Neural progenitor cell (in vitro differentiated cells): ENCODE results near the gene ACAP2. TPM values are rescaled to one million over a fixed set of nuclear protein-coding genes. Genes with fewer than 3 reads are reported as not detected.
A peak's percentile ranks its signal among the peaks of the same experiment; 100 is the strongest.
"Not testable (repeated sequence)": the region's sequence is repeated elsewhere in the genome, so short reads cannot be mapped to it uniquely, and the experiment has no call there.

Experiments used
- DNase-seq: peaks from one replicate; pipeline ENCODE4 v3.0.0-alpha.2; 2016; ENCODE audit warnings: low spot score
- H2AFZ ChIP-seq: fragments of 200-600 bp; sonication (generic); replicated peaks from 2 replicates; pipeline ENCODE4 v1.6.1; 2016; ENCODE audit warnings: antibody characterized with exemption
- H3F3A ChIP-seq: fragments of 200-600 bp; sonication (generic); 2 replicates; pipeline ENCODE4 v1.6.1; 2016; ENCODE audit warnings: antibody characterized with exemption, low read depth
- H3K27ac ChIP-seq: fragments of 200-600 bp; sonication (generic); 2 replicates; pipeline ENCODE4 v1.5.1; 2016; ENCODE audit warnings: mild to moderate bottlenecking
- H3K27me3 ChIP-seq: fragments of 200-600 bp; sonication (generic); 2 replicates; pipeline ENCODE4 v1.6.1; 2016; ENCODE audit warnings: mild to moderate bottlenecking, moderate library complexity
- H3K36me3 ChIP-seq: fragments of 200-600 bp; sonication (generic); 2 replicates; pipeline ENCODE4 v1.5.1; 2016
- H3K4me1 ChIP-seq: fragments of 200-600 bp; sonication (generic); 2 replicates; pipeline ENCODE4 v1.6.1; 2016; ENCODE audit warnings: mixed run types
- H3K4me2 ChIP-seq: fragments of 200-600 bp; sonication (generic); 2 replicates; pipeline ENCODE4 v1.6.1; 2016
- H3K4me3 ChIP-seq: fragments of 200-600 bp; sonication (generic); 2 replicates; pipeline ENCODE4 v1.5.1; 2016
- H3K79me2 ChIP-seq: fragments of 200-600 bp; sonication (generic); 2 replicates; pipeline ENCODE4 v1.6.1; 2016; ENCODE audit warnings: low read depth
- H3K9ac ChIP-seq: fragments of 200-600 bp; sonication (generic); 2 replicates; pipeline ENCODE4 v1.6.1; 2016
- H3K9me3 ChIP-seq: fragments of 200-600 bp; sonication (generic); 2 replicates; pipeline ENCODE4 v1.5.1; 2016; ENCODE audit warnings: low read depth
- H4K20me1 ChIP-seq: fragments of 200-600 bp; sonication (generic); 2 replicates; pipeline ENCODE4 v1.6.1; 2016; ENCODE audit warnings: low read depth
- H3K27ac Mint-ChIP-seq: 3 replicates; pipeline ENCODE4 v1.8.0; 2021; ENCODE audit warnings: mixed read lengths
- H3K27me3 Mint-ChIP-seq: 2 replicates; pipeline ENCODE4 v1.8.0; 2022; ENCODE audit warnings: low read depth, mild to moderate bottlenecking, inconsistent platforms, moderate library complexity, mixed read lengths; ENCODE audit not compliant: insufficient read depth
- H3K36me3 Mint-ChIP-seq: 3 replicates; pipeline ENCODE4 v1.8.0; 2021; ENCODE audit warnings: mixed read lengths
- H3K4me1 Mint-ChIP-seq: 3 replicates; pipeline ENCODE4 v1.8.0; 2021; ENCODE audit warnings: mixed read lengths
- H3K4me3 Mint-ChIP-seq: 3 replicates; pipeline ENCODE4 v1.8.0; 2021; ENCODE audit warnings: mild to moderate bottlenecking, moderate library complexity, mixed read lengths
- H3K9me3 Mint-ChIP-seq: 3 replicates; pipeline ENCODE4 v1.8.0; 2020; ENCODE audit warnings: mixed read lengths
- CTCF ChIP-seq: fragments of 200-600 bp; sonication (generic); IDR thresholded peaks from 2 replicates; pipeline ENCODE4 v1.5.1; 2017; ENCODE audit warnings: antibody characterized with exemption, mild to moderate bottlenecking
- EZH2 ChIP-seq: fragments of 200-600 bp; sonication (generic); IDR thresholded peaks from 2 replicates; pipeline ENCODE4 v1.6.1; 2017; ENCODE audit warnings: antibody characterized with exemption, mild to moderate bottlenecking, moderate library complexity
- EZH2phosphoT487 ChIP-seq: fragments of 200-600 bp; sonication (generic); IDR thresholded peaks from 2 replicates; pipeline ENCODE4 v1.6.1; 2017; ENCODE audit warnings: antibody characterized with exemption
- total RNA-seq: library from RNA; depleted of rRNA; stranded (reverse); fragments of >200 nt; gene quantifications from 2 replicates; pipeline ENCODE4 v1.2.3, GENCODE V29; 2015; ENCODE audit warnings: low replicate concordance

The ACAP2 gene
- total RNA-seq, 1 donor from 2014 or later = 68.4 TPM

DNA sequence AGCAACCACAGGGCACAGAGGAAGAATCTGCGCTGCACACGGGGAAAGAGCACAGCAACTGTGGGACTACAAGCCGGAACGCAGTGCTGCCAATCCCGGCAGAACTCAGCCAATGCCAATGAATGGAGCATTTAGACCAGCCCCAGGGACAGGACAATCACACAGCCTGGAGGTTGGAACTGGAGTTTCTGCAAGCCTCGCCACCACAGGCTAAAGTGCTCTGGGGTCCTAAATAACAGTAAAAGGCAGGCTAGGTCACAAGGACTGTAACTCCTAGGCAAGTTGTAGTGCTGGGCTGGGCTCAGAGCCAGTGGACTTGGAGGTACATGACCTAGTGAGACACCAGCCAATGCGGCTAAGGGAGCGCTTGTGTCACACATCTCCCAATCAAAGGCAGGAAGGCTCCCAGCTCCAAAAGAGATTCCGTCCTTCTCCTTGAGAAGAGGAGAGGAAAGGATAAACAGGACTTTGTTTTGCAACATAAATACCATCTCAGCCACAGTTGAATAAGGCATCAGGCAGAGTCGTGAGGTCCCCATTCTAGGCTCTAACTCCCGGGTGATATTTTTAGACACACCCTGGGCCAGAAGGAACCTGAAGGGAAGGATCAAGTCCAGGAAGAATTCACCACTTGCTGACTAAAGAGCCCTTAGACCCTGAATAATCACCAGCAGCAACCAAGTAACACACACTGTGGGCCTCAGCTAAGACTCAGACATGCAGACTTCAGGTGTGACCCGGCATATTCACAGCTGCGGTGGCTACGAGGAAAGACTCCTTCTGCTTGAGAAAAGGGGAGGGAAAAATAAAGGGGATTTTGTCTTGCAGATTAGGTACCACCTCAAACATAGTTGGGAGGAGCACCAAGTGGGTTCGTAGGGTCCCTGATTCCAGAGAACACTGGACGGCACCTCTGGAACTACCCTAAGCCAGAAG is 86.4 kb downstream of the ACAP2 start:
- peaks cover 34% of the 10 kb centered on the region for H3K79me2 ChIP-seq
- H3K27ac ChIP-seq = peak overlapping the region; percentile 14
- DNase-seq = peak; percentile 18
- peaks cover 28% of the 10 kb centered on the region for H3K4me1 ChIP-seq
- H2AFZ ChIP-seq = no peak overlapping the region
- H3F3A ChIP-seq = peaks cover 8% of the 10 kb centered on the region
- H3K27ac Mint-ChIP-seq = peak overlapping the region; percentile 61
- H3K9me3 Mint-ChIP-seq = no peaks in the 10 kb centered on the region
- peaks cover 5% of the 10 kb centered on the region for H3K36me3 Mint-ChIP-seq
- peaks cover 2% of the 10 kb centered on the region for H4K20me1 ChIP-seq
- TF ChIP-seq CTCF (no peak), EZH2phosphoT487 (no peak), EZH2 (no peak)
- no peak overlapping the region for H3K9ac ChIP-seq
- H3K4me1 Mint-ChIP-seq = peaks cover 17% of the 10 kb centered on the region
- no peaks in the 10 kb centered on the region for H3K36me3 ChIP-seq
- no peaks in the 10 kb centered on the region for H3K27me3 ChIP-seq
- H3K9me3 ChIP-seq = no peaks in the 10 kb centered on the region
- H3K27me3 Mint-ChIP-seq = no peaks in the 10 kb centered on the region
- no peak overlapping the region for H3K4me3 ChIP-seq
- H3K4me3 Mint-ChIP-seq = no peak overlapping the region
- no peak overlapping the region for H3K4me2 ChIP-seq

DNA sequence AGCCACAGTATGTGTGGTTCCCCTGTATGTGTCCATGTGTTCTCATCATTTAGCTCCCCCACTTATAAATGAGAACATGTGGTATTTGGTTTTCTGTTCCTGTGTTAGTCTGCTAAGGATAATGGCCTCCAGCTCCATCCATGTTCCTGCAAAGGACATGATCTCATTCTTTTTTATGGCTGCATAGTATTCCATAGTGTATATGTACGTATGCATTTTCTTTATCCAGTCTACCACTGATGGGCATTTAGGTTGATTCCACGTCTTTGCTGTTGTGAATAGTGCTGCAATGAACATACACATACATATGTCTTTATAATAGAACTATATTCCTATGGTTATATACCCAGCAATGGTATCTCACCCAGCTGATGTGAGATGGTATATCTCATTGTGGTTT is 88.8 kb downstream of the ACAP2 start:
- not testable (repeated sequence) for H3K36me3 Mint-ChIP-seq, H3K9me3 ChIP-seq, H3K27ac ChIP-seq, H3K36me3 ChIP-seq, H3K4me2 ChIP-seq, H3F3A ChIP-seq, H3K27ac Mint-ChIP-seq, H3K9ac ChIP-seq, H3K9me3 Mint-ChIP-seq, H3K4me3 Mint-ChIP-seq, H4K20me1 ChIP-seq, H2AFZ ChIP-seq, H3K27me3 ChIP-seq, H3K4me3 ChIP-seq, H3K27me3 Mint-ChIP-seq, DNase-seq
- Histone ChIP-seq H3K4me1 (peaks cover 26% of the 10 kb centered on the region), H3K79me2 (peaks cover 21% of the 10 kb centered on the region)
- H3K4me1 Mint-ChIP-seq = peaks cover 17% of the 10 kb centered on the region

DNA sequence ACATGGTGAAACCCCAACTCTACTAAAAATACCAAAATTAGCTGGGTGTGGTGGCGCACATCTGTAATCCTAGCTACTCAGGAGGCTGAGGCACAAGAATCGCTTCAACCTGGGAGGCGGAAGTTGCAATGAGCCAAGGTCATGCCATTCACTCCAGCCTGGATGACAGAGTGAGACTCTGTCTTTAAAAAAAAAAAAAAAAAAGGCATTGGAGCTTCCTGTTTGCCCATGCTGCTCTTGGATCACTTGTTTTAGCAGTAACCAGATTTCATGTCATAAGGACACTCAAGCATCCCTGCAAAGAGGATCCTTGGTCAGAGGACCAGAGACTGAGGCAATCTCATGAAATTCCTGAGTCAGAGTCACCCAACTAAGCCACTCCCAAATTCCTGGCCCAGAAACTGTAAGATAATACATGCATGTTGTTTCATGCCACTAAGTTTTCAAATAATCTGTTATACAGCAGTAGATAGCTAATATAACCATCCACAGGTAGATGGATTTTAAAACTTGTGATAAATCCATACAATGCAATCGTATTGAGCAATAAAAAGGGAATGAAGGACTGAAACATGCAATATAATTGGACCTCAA is 89.8 kb downstream of the ACAP2 start:
- Histone ChIP-seq H3K36me3 (no peaks in the 10 kb centered on the region), H3F3A (no peaks in the 10 kb centered on the region), H4K20me1 (peaks cover 2% of the 10 kb centered on the region), H3K4me3 (no peak overlapping the region), H3K4me2 (no peak overlapping the region), H3K27ac (no peak overlapping the region), H3K9ac (no peak overlapping the region), H3K79me2 (peaks cover 11% of the 10 kb centered on the region), H2AFZ (no peak overlapping the region), H3K27me3 (no peaks in the 10 kb centered on the region), H3K4me1 (peaks cover 17% of the 10 kb centered on the region), H3K9me3 (no peaks in the 10 kb centered on the region)
- TF ChIP-seq EZH2 (no peak), CTCF (no peak), EZH2phosphoT487 (no peak)
- H3K4me3 Mint-ChIP-seq = no peak overlapping the region
- peaks cover 8% of the 10 kb centered on the region for H3K36me3 Mint-ChIP-seq
- H3K27me3 Mint-ChIP-seq = no peaks in the 10 kb centered on the region
- H3K9me3 Mint-ChIP-seq = no peaks in the 10 kb centered on the region
- no peak overlapping the region for H3K27ac Mint-ChIP-seq
- peaks cover 17% of the 10 kb centered on the region for H3K4me1 Mint-ChIP-seq
- DNase-seq = no peak
